HG03558 (cell line): ENCODE data around the gene ORAI3.

ENCODE experiments used
- ATAC-seq: cut with Tn5 transposase; IDR thresholded peaks from one replicate; pipeline ENCODE4 v1.9.1; 2021; ENCODE audit warnings: moderate number of reproducible peaks; ENCODE audit not compliant: unreplicated experiment; ENCODE audit errors: extremely low read depth

The ORAI3 gene

GRCh38 chr16:30948667-30949649 is at the start of gene ORAI3:
Gene ORAI3, plus strand, starts transcription at chr16:30949068. Its CDS starts 222 bp downstream, at chr16:30949290.
- ATAC-seq = no peak

GRCh38 chr16:30899794-30900193 is 49.1 kb upstream of the ORAI3 start:
- no peak for ATAC-seq

- no peak for ATAC-seq
Measured at GRCh38 chr16:30900588-30900987, 48.3 kb upstream of the ORAI3 start.

GRCh38 chr16:30901201-30902028 is 47.5 kb upstream of the ORAI3 start:
- no peak for ATAC-seq

GRCh38 chr16:30902029-30902972 is 46.6 kb upstream of the ORAI3 start:
- peak; percentile 46 for ATAC-seq

- ATAC-seq = no peak
Measured at GRCh38 chr16:30903002-30903401, 45.9 kb upstream of the ORAI3 start.

GRCh38 chr16:30903596-30903995 is 45.3 kb upstream of the ORAI3 start:
- no peak for ATAC-seq

GRCh38 chr16:30904114-30904780 is 44.6 kb upstream of the ORAI3 start:
- no peak for ATAC-seq

GRCh38 chr16:30907064-30907463 is 41.8 kb upstream of the ORAI3 start:
- no peak for ATAC-seq

GRCh38 chr16:30910427-30911029 is 38.3 kb upstream of the ORAI3 start:
- no peak for ATAC-seq

GRCh38 chr16:30912794-30913412 is 36.0 kb upstream of the ORAI3 start:
- ATAC-seq = no peak

GRCh38 chr16:30914830-30915229 is 34.0 kb upstream of the ORAI3 start:
- ATAC-seq = no peak

GRCh38 chr16:30918614-30919013 is 30.3 kb upstream of the ORAI3 start:
- no peak for ATAC-seq

- ATAC-seq = no peak
Measured at GRCh38 chr16:30920891-30921290, 28.0 kb upstream of the ORAI3 start.

- ATAC-seq = no peak
Measured at GRCh38 chr16:30921459-30921747, 27.5 kb upstream of the ORAI3 start.

GRCh38 chr16:30921748-30922419 is 27.0 kb upstream of the ORAI3 start:
- ATAC-seq = no peak

- peak; percentile 56 for ATAC-seq
Measured at GRCh38 chr16:30922420-30922959, 26.4 kb upstream of the ORAI3 start.

GRCh38 chr16:30922960-30923535 is 25.8 kb upstream of the ORAI3 start:
- ATAC-seq = peak; percentile 43
